Fibroblast of mammary gland (primary cell): ENCODE results near the gene CEBPE.

Source experiments
- DNase-seq: peaks from one replicate; pipeline ENCODE4 v3.0.0-alpha.2; 2010; ENCODE audit warnings: low read depth
- H3K4me3 ChIP-seq: 2 replicates; pipeline ENCODE4 v1.5.1; 2011; ENCODE audit warnings: low read depth, mild to moderate bottlenecking, low read length, moderate library complexity; ENCODE audit not compliant: control insufficient read depth
- TF ChIP-seq, protein P1 (sequence below): conservative IDR thresholded peaks from 2 replicates; pipeline ENCODE4 v1.5.1; 2011; ENCODE audit warnings: low read depth, low read length, inconsistent platforms; ENCODE audit not compliant: control insufficient read depth, insufficient read depth

The CEBPE gene

DNA sequence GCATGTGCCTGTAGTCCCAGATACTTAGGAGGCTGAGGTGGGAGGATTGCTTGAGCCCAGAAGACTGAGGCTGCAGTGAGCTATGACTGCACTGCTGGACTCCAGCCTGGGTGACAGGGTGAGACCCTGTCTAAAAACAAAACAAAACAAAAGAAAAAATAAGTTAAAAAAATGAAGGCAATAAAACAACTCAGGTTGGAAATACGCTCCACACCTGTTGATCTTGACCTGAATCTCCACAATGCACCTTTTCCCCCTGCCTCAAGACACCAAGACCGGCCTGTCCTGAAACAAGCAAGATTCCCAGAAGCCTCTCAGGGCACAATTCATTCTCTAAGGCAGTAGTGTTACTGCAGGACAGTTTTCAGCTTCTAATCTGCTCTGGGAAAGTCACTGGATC, 20.8 kb upstream of the CEBPE start:
- no peak for DNase-seq
- TF ChIP-seq, protein P1, sequence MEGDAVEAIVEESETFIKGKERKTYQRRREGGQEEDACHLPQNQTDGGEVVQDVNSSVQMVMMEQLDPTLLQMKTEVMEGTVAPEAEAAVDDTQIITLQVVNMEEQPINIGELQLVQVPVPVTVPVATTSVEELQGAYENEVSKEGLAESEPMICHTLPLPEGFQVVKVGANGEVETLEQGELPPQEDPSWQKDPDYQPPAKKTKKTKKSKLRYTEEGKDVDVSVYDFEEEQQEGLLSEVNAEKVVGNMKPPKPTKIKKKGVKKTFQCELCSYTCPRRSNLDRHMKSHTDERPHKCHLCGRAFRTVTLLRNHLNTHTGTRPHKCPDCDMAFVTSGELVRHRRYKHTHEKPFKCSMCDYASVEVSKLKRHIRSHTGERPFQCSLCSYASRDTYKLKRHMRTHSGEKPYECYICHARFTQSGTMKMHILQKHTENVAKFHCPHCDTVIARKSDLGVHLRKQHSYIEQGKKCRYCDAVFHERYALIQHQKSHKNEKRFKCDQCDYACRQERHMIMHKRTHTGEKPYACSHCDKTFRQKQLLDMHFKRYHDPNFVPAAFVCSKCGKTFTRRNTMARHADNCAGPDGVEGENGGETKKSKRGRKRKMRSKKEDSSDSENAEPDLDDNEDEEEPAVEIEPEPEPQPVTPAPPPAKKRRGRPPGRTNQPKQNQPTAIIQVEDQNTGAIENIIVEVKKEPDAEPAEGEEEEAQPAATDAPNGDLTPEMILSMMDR: no peak

DNA sequence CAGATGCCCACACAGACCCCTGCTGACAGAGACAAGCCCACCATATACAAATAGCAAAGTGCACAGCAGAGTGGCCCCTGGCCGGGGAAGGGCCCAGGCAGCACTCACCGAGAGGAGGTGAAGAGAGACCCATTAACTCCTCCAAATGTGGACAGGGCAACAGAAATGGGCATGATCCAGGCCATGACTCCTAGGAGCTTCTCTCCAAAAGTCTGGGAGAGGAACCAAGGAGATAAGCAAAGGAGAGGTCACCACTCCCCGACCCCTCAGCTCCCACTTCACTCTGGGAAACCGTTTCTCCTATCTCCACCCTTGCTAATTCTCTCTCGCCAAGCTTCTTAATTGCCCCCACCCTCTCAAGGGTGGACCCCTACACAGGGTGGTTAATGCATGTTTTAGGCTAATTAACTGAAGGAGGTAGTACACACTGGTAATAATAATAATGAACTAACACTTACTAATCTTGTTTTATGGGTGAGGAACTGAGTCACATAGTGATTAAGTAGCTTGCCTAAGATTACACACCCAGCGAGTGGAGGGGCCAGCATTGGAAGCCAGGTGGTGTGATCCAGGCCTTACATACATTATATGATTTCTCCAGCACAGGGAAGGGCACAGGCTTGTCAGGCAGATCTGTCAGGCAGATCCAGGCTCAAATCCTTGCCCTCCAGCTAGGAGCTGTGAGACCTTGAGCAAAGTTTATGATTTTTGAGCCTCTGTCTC, 18.9 kb upstream of the CEBPE start:
- TF ChIP-seq, protein P1: no peak
- H3K4me3 ChIP-seq: no peak overlapping the region
- DNase-seq: peak; percentile 32

More for the DNA sequence above, 20.8 kb upstream of the CEBPE start:
- no peak overlapping the region for H3K4me3 ChIP-seq

DNA sequence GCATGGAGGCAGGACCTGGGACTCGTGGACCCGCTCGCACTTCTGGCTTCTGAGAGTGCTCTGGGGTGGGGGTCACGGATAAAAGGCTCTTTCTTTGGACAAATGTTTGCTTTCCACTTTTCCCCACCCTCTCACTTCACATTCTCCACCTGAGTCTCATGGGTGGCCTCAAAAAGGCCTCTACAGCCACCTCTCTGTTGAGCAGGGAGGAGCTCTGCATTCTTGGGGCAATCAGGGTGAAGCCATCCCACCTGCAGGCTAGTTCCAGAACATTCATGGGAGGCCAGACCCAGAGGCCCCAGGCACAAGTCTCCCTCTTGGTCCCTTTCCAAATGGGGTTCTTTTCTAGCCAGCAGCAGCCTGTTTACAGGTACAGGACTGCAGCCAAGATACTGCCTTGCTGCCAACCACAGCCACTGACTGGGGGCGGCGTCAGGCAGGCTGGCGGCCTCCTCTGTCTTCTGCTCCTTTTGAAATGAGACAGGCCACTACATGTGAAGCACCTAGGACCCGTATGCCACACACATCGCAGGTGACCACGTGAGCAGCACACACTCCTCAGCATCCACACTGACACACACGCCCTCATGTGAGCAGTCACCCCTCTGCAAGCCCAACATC, 18.2 kb upstream of the CEBPE start:
- H3K4me3 ChIP-seq: no peak overlapping the region
- DNase-seq: no peak
- TF ChIP-seq, protein P1: no peak

DNA sequence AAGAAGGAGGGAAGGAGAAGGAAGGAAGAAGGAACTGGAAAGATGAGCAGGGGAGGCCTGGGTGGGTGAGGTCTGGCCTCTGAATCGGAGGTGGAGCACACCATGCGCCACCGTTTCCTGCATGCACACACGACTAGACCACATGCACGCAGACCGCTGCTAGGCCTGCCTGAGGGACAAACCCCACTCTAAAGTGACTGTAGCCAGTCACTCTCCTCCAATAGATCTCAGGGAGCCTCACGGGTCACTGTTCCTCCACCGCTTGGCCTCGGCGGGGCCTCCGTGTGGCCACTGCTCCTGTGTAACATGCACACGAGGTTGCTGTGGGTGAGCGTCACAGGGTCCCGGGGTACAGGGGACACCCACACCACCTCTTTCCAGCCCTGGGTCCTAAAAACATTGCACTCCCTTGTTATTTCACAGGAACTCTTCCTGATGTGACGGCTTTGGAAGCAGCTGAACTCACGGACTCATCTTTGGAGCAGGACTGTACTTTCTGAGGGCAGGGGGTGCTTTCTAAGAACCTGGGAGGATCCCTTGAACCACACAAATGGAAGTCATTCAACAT, 17.6 kb upstream of the CEBPE start:
- TF ChIP-seq, protein P1: no peak
- no peak for DNase-seq
- no peak overlapping the region for H3K4me3 ChIP-seq

DNA sequence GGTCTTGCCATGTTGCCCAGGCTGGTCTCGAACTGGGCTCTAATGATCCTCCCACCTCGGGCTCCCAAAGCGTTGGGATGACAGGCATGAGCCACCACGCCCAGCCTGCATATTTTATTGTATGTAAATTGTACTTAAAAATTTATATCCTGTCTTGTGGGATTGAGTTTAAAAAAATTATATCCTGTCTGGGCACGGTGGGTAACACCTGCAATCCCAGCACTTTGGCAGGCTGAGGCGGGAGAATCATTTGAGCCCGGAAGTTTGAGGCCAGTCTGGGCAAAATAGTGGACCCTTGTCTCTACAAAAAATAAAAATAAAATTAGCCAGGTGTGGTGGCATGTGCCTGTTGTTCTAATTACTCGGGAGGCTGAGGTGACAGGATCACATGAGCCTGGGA, 13.9 kb upstream of the CEBPE start:
- TF ChIP-seq, protein P1: no peak

DNA sequence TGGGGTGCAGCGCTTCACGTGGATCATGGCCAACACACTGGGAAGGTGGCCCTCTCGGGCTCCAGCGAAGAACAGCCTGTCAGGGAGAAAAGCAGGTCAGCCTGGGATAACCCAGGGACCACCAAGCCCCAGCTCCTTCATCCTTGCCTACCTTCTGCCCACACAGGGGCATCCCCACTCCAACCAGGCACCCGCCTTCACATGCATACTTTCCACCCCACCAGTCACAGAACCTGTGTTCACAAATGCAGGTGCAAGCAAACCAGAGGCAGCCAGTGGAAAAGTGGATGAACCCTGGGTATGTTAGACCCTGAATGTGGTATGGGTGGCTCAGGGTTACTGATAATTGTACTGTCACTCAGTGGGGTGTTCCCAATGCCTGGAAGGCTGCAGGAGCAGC, 12.4 kb upstream of the CEBPE start:
- TF ChIP-seq, protein P1: no peak

More for the DNA sequence above, 13.9 kb upstream of the CEBPE start:
- no peak for DNase-seq
- H3K4me3 ChIP-seq: no peak overlapping the region

More for the DNA sequence above, 12.4 kb upstream of the CEBPE start:
- no peak overlapping the region for H3K4me3 ChIP-seq
- no peak for DNase-seq
